HTERT RPE-1 (cell line): ENCODE results near the gene FBXL7.

Experiments used
- in situ Hi-C: fragments of 300-500 bp; cut with MboI; formaldehyde crosslinking; loops from 4 replicates; pipeline ENCODE4 v1.14.3; 2020; ENCODE audit warnings: low sequenced_read_pairs

FBXL7 gene

GRCh38 chr5:15645381-15646160, 145.6 kb downstream of the FBXL7 start:
- in situ Hi-C loops = no loop called here

DNA sequence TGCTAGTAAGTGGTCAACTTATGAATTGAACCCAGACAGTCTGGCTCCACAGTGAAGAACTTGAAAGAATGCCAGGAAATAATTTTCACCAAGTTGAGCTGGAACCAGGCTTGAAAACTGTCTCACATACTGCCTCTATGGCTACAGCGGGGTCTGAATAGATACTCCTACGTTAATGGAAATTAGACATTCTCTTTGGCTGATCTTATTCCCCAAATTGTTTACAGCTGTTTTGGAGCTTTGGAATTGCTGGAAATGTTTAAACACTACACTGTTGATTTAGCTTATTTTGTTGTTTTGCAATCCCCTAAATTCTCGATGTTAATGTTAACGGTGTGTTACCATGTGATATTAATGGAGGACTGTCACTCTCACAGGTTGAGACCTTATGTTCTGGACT, 146.4 kb downstream of the FBXL7 start:
- in situ Hi-C loops = no loop called here

DNA sequence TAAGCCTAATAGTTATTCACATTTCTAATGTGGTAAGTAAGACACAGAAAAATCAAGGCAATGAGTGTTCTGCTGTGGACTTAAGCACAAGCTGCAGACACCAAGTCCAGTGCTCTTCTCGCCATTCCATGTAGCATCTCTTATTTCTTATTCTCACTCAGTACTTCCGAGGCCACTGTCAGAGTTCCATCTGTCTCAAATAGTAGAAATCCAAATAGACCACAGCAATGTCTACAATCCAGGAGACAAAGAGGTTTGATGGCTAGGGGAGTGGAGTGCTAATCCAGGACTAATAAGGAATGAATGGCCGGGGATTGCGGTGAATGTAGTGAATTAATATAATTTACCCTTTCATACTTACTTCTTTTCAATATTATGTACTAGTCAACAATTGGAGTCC, 147.3 kb downstream of the FBXL7 start:
- in situ Hi-C loops = no loop called here

- in situ Hi-C loops = no loop called here
Measured at GRCh38 chr5:15650266-15650665, 150.3 kb downstream of the FBXL7 start.

DNA sequence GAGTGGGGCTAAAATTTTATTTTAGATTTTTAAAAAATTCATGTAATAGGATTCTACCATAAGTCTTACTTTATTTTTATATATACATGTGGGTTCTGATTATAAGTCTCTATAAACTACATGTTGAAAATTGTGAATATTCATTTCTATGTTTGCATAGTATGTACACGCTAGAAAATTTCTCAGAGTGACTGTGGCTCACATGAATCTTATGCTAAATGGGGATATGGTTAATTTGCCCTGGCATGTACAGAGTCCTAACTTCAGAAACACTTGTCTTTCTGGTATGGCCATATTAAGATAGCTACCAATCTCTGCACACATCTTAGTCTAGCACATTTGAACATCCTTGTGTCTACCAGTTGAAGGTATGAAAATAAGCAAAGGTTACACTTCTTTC, 154.8 kb downstream of the FBXL7 start:
- in situ Hi-C loops = no loop called here

DNA sequence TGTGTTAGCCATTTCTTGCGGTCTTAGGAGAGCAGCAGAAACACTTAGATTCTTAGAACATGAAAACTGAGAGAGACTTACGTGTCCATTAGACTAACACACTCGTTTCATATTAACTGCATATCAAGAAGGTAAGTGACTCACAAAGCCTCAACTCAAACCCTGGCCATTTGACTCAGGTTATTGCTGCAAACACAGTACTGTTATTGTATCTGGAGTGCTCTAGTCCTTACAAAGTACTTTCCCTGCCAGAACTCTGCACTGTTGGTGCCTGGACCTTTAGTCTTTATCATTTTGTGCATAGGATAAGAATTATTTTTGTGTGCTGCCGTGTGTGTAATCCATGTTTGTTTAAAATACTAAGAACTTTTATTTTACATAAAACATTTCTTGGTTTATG, 155.7 kb downstream of the FBXL7 start:
- in situ Hi-C loops = no loop called here

DNA sequence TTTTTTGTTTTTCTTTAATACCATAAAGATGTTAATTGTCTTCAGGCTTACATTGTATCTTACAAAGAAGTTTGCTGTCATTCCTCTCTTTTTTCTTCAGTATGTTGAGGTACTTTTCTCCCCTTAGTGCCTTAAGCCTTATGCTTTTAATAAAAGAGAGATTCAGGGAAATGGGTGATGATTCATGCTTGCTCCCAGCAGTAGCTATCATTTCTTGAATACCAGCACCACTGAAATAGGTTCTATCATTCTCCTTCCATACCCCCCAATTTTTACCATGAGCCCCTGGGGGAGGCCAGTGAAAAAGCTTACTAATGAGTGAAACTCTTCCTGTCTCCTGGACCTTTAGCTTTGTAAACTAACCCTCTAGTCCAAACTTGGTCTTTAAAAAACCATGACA, 165.0 kb downstream of the FBXL7 start:
- in situ Hi-C loops = no loop called here

DNA sequence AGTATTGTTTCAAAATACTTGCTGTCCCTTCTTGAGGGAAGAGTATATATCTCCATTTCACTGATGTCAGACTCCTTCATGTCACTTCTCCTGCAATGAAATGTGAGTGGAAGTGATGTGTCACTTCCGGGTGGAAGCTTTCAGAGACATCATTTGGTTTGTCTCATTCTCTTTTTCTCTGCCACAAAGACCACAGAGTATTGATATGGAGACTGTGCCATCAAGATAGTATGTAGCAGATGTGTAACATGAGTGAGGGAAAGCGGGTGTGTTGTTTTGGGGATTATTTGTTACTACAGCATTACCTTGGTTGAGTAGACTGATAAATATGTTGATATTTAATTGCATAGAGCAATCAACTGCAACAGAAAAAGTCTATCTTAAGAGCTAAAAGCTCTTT, 169.8 kb downstream of the FBXL7 start:
- in situ Hi-C loops = no loop called here

DNA sequence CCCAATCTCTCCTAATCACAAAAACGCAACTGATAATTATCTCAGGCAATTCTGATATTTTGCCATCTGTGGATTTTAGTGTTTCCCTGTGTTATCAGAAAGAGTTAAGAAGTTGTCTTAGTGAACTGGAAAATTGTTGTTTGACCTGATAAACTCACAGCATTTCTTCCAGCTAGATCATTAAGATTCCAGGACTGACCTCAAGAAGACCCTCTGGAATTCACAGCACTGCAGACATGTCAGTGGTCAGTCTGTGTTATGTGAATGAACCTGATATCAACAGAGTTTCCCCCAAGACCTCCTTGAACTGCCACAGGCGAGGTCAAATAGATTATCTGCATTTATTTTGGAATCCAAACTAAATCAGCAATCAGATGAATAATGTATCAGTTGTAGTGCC, 174.7 kb downstream of the FBXL7 start:
- in situ Hi-C loops = no loop called here

DNA sequence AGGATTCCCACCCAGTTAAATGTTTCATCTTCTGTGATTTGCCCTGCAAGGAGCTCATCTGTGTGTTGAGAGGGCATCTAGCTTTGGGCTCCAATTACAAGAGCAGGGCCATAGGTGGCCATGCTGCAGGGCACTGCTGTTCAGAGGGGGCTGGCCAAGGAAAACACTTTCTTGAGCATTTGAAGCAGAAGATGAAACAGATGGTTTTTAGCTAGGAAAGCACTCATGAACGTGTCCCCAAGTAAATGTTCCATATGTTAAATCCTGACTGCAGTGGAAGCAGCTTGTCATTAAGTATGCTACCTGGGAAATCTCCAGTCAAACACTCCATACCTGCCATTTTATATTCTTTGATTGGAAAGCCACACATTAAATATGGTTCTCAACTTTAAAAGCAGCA, 176.6 kb downstream of the FBXL7 start:
- in situ Hi-C loops = no loop called here

GRCh38 chr5:15679161-15679560, 179.2 kb downstream of the FBXL7 start:
- in situ Hi-C loops = no loop called here

DNA sequence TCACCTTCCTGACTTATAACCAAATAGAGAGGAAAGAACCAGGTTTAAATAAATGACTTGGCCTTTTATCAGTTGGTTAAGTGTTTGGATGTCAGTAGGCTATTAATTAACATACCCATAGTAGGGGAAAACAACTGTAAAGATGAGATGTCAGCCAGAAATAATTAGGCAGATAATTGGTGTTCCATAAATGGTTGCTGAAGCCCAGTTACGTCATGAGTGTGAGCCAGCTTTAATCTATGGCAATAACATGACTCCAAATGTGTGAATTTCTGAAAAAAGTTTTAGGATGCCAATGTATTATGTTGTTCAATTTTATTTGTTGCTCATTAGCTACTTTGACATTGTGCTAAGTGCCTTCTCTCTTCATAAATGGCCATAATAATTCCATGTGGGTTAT, 180.5 kb downstream of the FBXL7 start:
- in situ Hi-C loops = no loop called here

GRCh38 chr5:15682122-15682521, 182.1 kb downstream of the FBXL7 start:
- in situ Hi-C loops = no loop called here

DNA sequence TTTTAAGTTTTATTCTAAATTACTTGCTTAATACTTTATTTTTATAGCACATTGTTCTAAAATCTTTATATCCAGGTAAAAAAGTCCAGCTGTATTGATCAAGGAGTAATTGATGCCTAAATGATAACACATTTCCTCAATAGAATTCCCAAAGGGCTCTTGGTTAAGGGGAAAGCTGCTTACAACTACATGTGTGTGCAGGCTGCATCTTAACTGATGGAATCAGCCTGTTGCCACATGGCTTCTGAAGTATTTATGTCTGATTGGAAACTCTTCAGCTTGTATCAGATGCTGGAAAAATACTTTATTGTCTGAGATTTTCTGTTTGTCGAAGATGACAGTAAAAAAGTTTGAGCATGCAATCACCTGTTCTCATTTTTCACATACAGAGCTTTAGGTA, 182.6 kb downstream of the FBXL7 start:
- in situ Hi-C loops = no loop called here

DNA sequence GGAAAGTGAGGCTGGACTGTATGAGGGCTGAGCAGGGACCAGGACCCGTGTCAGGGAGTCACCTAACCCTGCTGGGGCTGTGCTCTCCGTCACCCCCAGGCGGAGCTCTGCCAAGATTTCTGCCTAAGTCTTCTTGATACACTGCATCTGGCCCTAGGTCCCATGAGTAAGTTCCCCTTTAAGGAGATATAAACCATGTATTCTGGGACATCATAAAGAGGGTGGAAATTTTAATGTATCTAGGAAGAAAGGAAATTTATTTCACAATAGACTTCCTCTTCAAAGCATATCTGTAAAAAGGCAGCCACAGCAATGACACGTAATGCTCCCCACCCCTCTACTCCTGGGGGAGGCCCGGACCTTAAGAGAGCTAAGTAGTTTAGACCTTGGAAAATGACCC, 183.4 kb downstream of the FBXL7 start:
- in situ Hi-C loops = no loop called here

DNA sequence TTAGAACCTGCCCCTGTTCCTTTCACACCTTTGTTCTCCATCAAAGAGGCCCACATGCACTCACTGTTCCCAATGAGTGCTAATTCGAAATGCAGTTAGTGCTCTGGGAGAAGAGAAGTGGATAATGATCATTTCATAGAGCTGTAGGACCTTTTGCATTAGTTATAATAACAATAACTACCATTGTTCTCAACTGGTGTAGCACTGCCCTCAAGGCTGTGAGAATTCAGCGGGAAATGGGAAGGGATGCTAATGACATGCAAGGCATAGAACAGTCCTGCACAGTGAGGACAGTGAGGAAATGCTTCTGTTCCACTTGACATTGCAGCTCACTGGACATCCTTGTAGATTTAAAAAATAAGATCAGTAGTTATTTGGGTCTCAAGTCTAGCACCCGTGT, 187.4 kb downstream of the FBXL7 start:
- in situ Hi-C loops = no loop called here

- in situ Hi-C loops = no loop called here
Measured at GRCh38 chr5:15689836-15690235, 189.9 kb downstream of the FBXL7 start.

- in situ Hi-C loops = no loop called here
Measured at GRCh38 chr5:15690611-15691010, 190.6 kb downstream of the FBXL7 start.

DNA sequence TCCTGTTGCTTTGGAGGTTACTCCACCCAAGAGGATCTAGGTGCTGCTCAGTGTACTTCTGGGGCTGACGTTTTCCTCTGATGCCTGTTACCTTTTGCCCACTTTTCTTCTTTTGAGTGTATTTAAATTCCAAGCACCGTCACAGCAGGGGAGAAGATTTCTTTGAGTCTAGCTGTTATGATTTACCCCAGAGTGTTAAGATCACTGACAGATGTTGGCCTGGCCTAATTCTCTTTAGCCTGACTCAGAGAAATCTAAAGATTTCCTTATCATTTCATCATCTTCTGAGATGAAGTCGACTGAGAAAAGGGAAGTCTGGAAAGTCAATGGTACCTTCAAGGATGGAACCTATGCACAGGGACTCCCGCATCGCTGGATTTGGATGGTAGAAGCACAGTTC, 191.5 kb downstream of the FBXL7 start:
- in situ Hi-C loops = no loop called here

DNA sequence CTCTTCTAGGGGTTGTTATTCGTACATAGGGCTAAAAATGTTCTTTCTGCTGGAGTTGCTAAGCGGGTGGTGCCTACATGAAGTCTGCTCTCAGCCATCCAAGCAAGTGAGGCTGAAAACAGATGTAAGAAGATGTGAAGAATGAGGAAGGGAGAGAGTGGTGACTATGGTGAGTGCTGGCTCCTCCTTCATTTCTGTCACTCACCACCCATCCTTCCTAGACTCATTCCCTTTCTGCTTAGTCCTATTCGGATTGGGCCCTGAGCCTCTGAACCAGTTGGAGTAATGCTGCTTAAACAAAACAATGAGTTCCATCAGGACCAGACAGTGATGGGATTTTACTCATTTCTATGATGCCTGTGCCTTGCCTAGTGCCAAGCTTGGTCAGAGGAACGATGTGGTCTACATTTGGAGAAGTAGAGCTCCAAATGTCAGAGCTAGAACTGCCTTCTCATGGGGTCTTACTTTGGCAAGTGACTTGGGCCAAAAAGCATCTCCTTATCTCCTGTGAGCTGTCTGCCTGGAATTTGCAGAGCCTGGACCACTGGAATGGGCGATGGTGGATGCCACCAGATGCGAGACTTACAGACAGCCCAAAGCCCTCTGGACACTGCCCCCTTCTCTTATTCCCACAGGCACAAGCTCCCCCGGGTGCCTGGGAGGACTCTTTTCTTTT, 192.9 kb downstream of the FBXL7 start:
- in situ Hi-C loops = no loop called here

GRCh38 chr5:15693382-15693728, 193.4 kb downstream of the FBXL7 start:
- in situ Hi-C loops = no loop called here

- in situ Hi-C loops = no loop called here
Measured at GRCh38 chr5:15693933-15694332, 194.0 kb downstream of the FBXL7 start.

GRCh38 chr5:15694696-15695214, 194.8 kb downstream of the FBXL7 start:
- in situ Hi-C loops = no loop called here
